Peyer's patch (tissue), 4 donors: ENCODE results near the gene CD74. TPM values are rescaled to one million over a fixed set of nuclear protein-coding genes. Genes with fewer than 3 reads are reported as not detected.
"Not testable (repeated sequence)": the region's sequence is repeated elsewhere in the genome, so short reads cannot be mapped to it uniquely, and the experiment has no call there.

Source experiments
- DNase-seq, 3 donors: peaks; one replicate each; pipeline ENCODE4 v3.0.0-alpha.2; 2017 to 2019
- H3K27ac ChIP-seq, 4 donors: fragments of 200-600 bp; sonication (generic); one replicate each; pipeline ENCODE4 v1.5.1; 2016 to 2019
- H3K27me3 ChIP-seq, 2 donors: fragments of 200-600 bp; sonication (generic); one replicate each; pipeline ENCODE4 v1.5.1; 2019
- H3K36me3 ChIP-seq, 3 donors: fragments of 200-600 bp; sonication (generic); one replicate each; pipeline ENCODE4 v1.5.1; 2016 to 2019
- H3K4me1 ChIP-seq, 4 donors: fragments of 200-600 bp; sonication (generic); one replicate each; pipeline ENCODE4 v1.5.1; 2016 to 2019
- H3K4me3 ChIP-seq, 4 donors: fragments of 200-600 bp; sonication (generic); 1 replicate in 3 of 4; 2 replicates in 1 of 4; pipeline ENCODE4 v1.5.1; 2016 to 2019; ENCODE audit warnings: mild to moderate bottlenecking in 1 of 4
- H3K9me3 ChIP-seq, 4 donors: fragments of 200-600 bp; sonication (generic); one replicate each; pipeline ENCODE4 v1.5.1; 2016 to 2019; ENCODE audit warnings: mild to moderate bottlenecking in 1 of 4
- POLR2A ChIP-seq, 2 donors: fragments of 450-650 bp; IDR thresholded peaks; one replicate each; pipeline ENCODE4 v1.5.1; 2017; ENCODE audit warnings: antibody characterized with exemption in 2 of 2, mild to moderate bottlenecking in 2 of 2, moderate library complexity in 2 of 2
- total RNA-seq, 4 donors: library from RNA; depleted of rRNA; stranded (reverse); fragments of >200 nt; gene quantifications; one replicate each; pipeline ENCODE4 v1.1.0, GENCODE V29; 2016
- TF ChIP-seq, protein P1 (sequence below), 6 experiments: fragments of 450-650 bp in 4 of 6; fragments of 200-600 bp in 2 of 6; sonication (generic) in 1 of 6; IDR thresholded peaks; one replicate each; pipeline ENCODE4 v1.5.1; 2017 to 2019; ENCODE audit warnings: antibody characterized with exemption in 6 of 6, mild to moderate bottlenecking in 3 of 6, moderate library complexity in 1 of 6

Gene CD74
- total RNA-seq, 4 donors from 2014 or later: 759 to 2,006 (median 1,183) TPM

DNA sequence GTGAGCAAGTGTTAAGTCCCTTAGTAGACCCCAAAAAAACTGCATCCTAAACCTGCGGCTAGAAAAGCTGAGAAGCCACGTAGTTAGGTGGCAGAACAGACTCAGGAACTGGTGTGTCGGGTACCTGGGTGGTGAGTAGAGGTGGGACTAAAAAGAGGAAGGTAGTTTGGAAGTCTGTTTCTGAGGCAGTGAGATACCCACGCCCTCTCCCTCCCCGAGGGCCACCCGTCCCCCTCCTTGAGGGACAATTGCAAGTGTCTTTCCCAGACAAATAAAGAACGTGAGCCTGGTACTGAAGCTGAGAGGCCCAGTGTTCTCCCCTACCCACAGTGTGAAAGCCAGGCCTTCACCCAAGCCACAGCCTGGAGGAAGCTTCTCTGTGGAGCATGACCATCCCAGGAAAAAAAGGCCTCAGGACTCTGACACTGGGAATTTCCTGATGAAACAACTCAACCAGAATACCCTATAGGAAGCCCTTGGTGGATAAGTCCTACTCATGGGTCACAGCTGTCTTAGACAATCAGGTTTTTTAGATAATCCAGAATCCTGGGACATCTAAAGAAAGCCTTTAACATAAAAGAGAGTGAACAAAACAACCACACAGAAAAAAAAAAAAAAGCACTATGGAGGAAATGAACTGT is 7.0 kb upstream of the CD74 start:
- Histone ChIP-seq H3K27ac (peak overlapping the region in 2 of 4 donors; percentile 66 to 71), H3K4me3 (no peak overlapping the region), H3K27me3 (no peaks in the 10 kb centered on the region), H3K9me3 (no peaks in the 10 kb centered on the region), H3K36me3 (no peaks in the 10 kb centered on the region), H3K4me1 (peaks cover 0 to 5% (median 0%) of the 10 kb centered on the region in 4 donors)
- DNase-seq: peak in 2 of 3 donors; percentile 65 to 76
- TF ChIP-seq, protein P1, sequence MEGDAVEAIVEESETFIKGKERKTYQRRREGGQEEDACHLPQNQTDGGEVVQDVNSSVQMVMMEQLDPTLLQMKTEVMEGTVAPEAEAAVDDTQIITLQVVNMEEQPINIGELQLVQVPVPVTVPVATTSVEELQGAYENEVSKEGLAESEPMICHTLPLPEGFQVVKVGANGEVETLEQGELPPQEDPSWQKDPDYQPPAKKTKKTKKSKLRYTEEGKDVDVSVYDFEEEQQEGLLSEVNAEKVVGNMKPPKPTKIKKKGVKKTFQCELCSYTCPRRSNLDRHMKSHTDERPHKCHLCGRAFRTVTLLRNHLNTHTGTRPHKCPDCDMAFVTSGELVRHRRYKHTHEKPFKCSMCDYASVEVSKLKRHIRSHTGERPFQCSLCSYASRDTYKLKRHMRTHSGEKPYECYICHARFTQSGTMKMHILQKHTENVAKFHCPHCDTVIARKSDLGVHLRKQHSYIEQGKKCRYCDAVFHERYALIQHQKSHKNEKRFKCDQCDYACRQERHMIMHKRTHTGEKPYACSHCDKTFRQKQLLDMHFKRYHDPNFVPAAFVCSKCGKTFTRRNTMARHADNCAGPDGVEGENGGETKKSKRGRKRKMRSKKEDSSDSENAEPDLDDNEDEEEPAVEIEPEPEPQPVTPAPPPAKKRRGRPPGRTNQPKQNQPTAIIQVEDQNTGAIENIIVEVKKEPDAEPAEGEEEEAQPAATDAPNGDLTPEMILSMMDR (IDR thresholded peaks at IDR 0.05): no peak
- no peak for TF ChIP-seq POLR2A (IDR thresholded peaks at IDR 0.05)

DNA sequence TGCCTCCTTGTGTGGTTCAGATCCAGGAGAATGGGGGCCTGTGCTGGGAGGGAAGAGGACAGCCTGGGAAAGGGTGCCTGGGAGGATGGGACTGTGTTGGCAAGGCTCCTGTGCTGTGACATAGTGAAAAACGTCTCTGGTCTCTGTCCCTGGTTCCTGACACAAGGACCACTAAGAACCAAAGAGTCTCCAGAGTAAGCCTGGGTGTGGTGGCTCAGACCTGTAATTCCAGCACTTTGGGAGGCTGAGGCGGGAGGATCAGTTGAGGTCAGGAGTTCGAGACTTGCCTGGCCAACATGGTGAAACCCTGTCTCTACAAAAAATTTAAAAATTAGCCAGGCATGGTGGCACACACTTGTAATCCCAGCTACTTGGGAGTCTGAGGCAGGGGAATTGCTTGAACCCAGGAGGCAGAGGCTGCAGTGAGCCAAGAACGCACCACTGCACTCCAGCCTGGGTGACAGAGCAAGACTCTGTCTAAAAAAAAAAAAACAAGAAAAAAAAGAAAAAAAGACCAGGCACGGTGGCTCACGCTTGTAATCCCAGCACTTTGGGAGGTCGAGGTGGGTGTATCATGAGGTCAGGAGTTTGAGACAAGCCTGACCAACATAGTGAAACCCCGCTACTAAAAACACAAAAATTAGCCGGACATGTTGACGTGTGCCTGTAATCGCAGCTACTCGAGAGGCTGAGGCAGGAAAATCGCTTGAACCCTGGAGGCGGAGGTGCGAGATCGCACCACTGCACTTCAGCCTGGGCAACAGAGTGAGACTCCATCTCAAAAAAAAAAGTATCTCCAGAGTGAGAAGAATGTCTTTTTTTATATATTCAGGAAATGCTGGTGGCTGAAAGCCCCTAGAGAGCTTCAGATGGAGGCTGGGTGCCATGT is 1.4 kb upstream of the CD74 start:
- H3K27me3 ChIP-seq, H3K36me3 ChIP-seq, DNase-seq, H3K9me3 ChIP-seq: not testable (repeated sequence)
- Histone ChIP-seq H3K4me3 (peak overlapping the region in 1 of 4 donors; percentile 7), H3K4me1 (peaks cover 0 to 24% (median 10%) of the 10 kb centered on the region in 4 donors), H3K27ac (peak overlapping the region; percentile 85 to 97 (median 94))

- Histone ChIP-seq H3K4me1 (peaks cover 3 to 24% (median 10%) of the 10 kb centered on the region in 4 donors), H3K27ac (peak overlapping the region; percentile 85 to 97 (median 94)), H3K4me3 (peak overlapping the region; percentile 55 to 75 (median 64)), H3K9me3 (no peaks in the 10 kb centered on the region), H3K27me3 (no peaks in the 10 kb centered on the region), H3K36me3 (peaks cover 0 to 5% (median 0%) of the 10 kb centered on the region in 3 donors)
- no peak for TF ChIP-seq POLR2A (IDR thresholded peaks at IDR 0.05)
- TF ChIP-seq, protein P1 (IDR thresholded peaks at IDR 0.05): no peak
- DNase-seq: no peak
Observed at GRCh38 chr5:150413176-150413901, 629 bp upstream of the CD74 start.

GRCh38 chr5:150411245-150411979 is 1.3 kb downstream of the CD74 start:
- Histone ChIP-seq H3K9me3 (no peaks in the 10 kb centered on the region), H3K27ac (peak overlapping the region; percentile 85 to 97 (median 94)), H3K36me3 (peaks cover 0 to 19% (median 0%) of the 10 kb centered on the region in 3 donors), H3K4me1 (peaks cover 3 to 24% (median 15%) of the 10 kb centered on the region in 4 donors), H3K27me3 (no peaks in the 10 kb centered on the region), H3K4me3 (peak overlapping the region; percentile 55 to 75 (median 64))
- no peak for TF ChIP-seq POLR2A (IDR thresholded peaks at IDR 0.05)
- TF ChIP-seq, protein P1 (IDR thresholded peaks at IDR 0.05): no peak
- peak in 2 of 3 donors; percentile 94 to 95 for DNase-seq

- Histone ChIP-seq H3K36me3 (peaks cover 0 to 26% (median 4%) of the 10 kb centered on the region in 3 donors), H3K4me3 (peak overlapping the region; percentile 55 to 75 (median 64)), H3K27ac (peak overlapping the region; percentile 85 to 97 (median 94)), H3K4me1 (peaks cover 3 to 24% (median 15%) of the 10 kb centered on the region in 4 donors), H3K27me3 (no peaks in the 10 kb centered on the region), H3K9me3 (no peaks in the 10 kb centered on the region)
- DNase-seq: peak in 2 of 3 donors; percentile 74 to 91
- TF ChIP-seq POLR2A (IDR thresholded peaks at IDR 0.05): peak; percentile 32 to 44
- TF ChIP-seq, protein P1 (IDR thresholded peaks at IDR 0.05): no peak
Observed at GRCh38 chr5:150410524-150411244, 2.0 kb downstream of the CD74 start.
